Neuron (in vitro differentiated cells): ENCODE measurements around the gene PPP3CA.
"Not testable (repeated sequence)": the region's sequence is repeated elsewhere in the genome, so short reads cannot be mapped to it uniquely, and the experiment has no call there.

Source experiments
- H2AFZ ChIP-seq: one replicate; pipeline ENCODE4 v1.6.1; 2013; ENCODE audit warnings: low read depth, mild to moderate bottlenecking, inconsistent platforms, low read length, moderate library complexity
- H3K27me3 ChIP-seq: one replicate; pipeline ENCODE4 v1.6.1; 2013; ENCODE audit warnings: low read length; ENCODE audit not compliant: insufficient read depth
- H3K36me3 ChIP-seq: one replicate; pipeline ENCODE4 v1.6.1; 2013; ENCODE audit warnings: low read length; ENCODE audit not compliant: insufficient read depth
- H3K4me1 ChIP-seq: one replicate; pipeline ENCODE4 v1.6.1; 2013; ENCODE audit warnings: low read length; ENCODE audit not compliant: insufficient read depth
- H3K4me3 ChIP-seq: 2 replicates; pipeline ENCODE4 v1.5.1; 2013; ENCODE audit warnings: mild to moderate bottlenecking, low read length, moderate library complexity
- H3K9me3 ChIP-seq: one replicate; pipeline ENCODE4 v1.6.1; 2013; ENCODE audit warnings: low read length

Gene PPP3CA

DNA sequence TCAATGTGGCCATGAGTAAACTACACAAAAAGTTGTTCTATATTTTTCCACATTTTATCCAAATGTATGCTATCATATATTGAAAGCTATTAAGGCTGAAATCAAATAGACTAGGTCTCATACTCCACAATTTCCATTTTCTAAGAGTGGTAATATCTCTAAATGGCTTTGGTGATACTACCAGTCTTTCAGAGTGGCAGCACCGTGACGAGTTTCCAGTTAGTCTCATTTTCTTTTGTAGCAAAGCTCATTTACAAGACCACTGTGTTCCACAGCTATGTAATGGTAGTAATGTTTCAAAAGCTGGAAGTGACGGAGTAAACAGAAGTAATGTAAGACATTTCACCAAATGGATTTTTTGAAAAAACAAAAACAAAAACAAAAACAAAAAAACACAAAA is 228.2 kb downstream of the PPP3CA start:
- no peak overlapping the region for H3K4me3 ChIP-seq
- no peaks in the 10 kb centered on the region for H3K9me3 ChIP-seq
- no peaks in the 10 kb centered on the region for H3K36me3 ChIP-seq
- H2AFZ ChIP-seq, result no peak overlapping the region
- H3K4me1 ChIP-seq, result peaks cover 6% of the 10 kb centered on the region
- H3K27me3 ChIP-seq, result no peaks in the 10 kb centered on the region

DNA sequence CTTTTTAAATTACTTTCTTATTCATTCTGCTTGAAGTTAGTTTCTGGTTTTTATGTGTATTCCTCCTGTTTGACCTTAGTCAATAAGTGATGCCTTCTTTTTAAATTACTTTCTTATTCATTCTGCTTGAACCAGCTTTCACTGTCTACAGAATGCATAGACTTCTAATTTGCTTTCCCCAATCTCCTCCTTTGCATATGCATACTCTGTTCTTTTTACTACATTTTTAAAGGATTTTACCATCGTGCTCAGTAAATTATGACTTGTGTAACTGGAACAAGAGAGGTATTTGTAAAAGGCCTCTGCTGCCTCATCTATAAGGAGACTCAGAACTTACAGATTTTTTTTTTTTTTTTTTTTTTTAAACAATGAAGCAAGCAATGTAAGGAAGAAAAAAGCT is 228.7 kb downstream of the PPP3CA start:
- H3K4me1 ChIP-seq, result peaks cover 6% of the 10 kb centered on the region
- no peak overlapping the region for H2AFZ ChIP-seq
- no peak overlapping the region for H3K4me3 ChIP-seq
- H3K36me3 ChIP-seq, result no peaks in the 10 kb centered on the region
- no peaks in the 10 kb centered on the region for H3K27me3 ChIP-seq
- H3K9me3 ChIP-seq, result no peaks in the 10 kb centered on the region

GRCh38 chr4:101115887-101116286 is 231.4 kb downstream of the PPP3CA start:
- Histone ChIP-seq H3K36me3 (no peaks in the 10 kb centered on the region), H3K9me3 (no peaks in the 10 kb centered on the region), H2AFZ (no peak overlapping the region)

GRCh38 chr4:101114936-101115372 is 232.4 kb downstream of the PPP3CA start:
- Histone ChIP-seq H3K27me3 (no peaks in the 10 kb centered on the region), H3K4me3 (no peak overlapping the region), H3K36me3 (no peaks in the 10 kb centered on the region), H2AFZ (no peak overlapping the region), H3K4me1 (peaks cover 6% of the 10 kb centered on the region), H3K9me3 (no peaks in the 10 kb centered on the region)

More at GRCh38 chr4:101115887-101116286, 231.4 kb downstream of the PPP3CA start:
- Histone ChIP-seq H3K27me3 (no peaks in the 10 kb centered on the region), H3K4me1 (peaks cover 6% of the 10 kb centered on the region), H3K4me3 (no peak overlapping the region)

GRCh38 chr4:101104312-101105052 is 242.8 kb downstream of the PPP3CA start:
- H3K36me3 ChIP-seq, result no peaks in the 10 kb centered on the region
- no peak overlapping the region for H3K4me3 ChIP-seq
- H2AFZ ChIP-seq, result no peak overlapping the region
- no peaks in the 10 kb centered on the region for H3K9me3 ChIP-seq
- H3K4me1 ChIP-seq, result peaks cover 2% of the 10 kb centered on the region
- H3K27me3 ChIP-seq, result no peaks in the 10 kb centered on the region

GRCh38 chr4:101103381-101104142 is 243.8 kb downstream of the PPP3CA start:
- Histone ChIP-seq H3K27me3 (no peaks in the 10 kb centered on the region), H3K4me1 (peaks cover 2% of the 10 kb centered on the region), H3K9me3 (no peaks in the 10 kb centered on the region), H3K4me3 (no peak overlapping the region), H3K36me3 (no peaks in the 10 kb centered on the region), H2AFZ (no peak overlapping the region)

GRCh38 chr4:101102114-101102742 is 245.1 kb downstream of the PPP3CA start:
- Histone ChIP-seq H3K4me1 (peaks cover 2% of the 10 kb centered on the region), H3K36me3 (no peaks in the 10 kb centered on the region), H3K4me3 (no peak overlapping the region), H2AFZ (no peak overlapping the region), H3K27me3 (no peaks in the 10 kb centered on the region), H3K9me3 (no peaks in the 10 kb centered on the region)

DNA sequence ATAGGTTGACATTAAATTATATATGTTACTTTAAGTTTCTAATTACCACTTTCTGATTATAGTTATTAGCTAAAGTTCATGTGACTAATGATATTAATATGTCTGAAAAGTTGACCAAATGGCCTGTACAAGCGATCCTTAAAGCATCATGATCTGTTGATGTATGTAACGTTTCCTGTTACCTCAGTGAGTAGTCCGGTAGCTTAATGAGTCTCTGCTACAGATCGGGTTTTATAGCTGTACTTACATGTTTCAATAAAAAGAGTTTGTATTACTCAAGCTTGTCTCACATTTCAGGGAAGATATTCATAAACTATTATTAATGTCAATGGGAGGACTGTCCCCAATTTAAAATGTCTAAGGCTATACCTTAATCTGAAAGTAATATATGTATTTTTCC is 246.3 kb downstream of the PPP3CA start:
- Histone ChIP-seq H3K36me3 (no peaks in the 10 kb centered on the region), H3K4me3 (no peak overlapping the region)

GRCh38 chr4:101098666-101099400 is 248.5 kb downstream of the PPP3CA start:
- no peak overlapping the region for H3K4me3 ChIP-seq
- no peak overlapping the region for H2AFZ ChIP-seq
- H3K4me1 ChIP-seq, result no peaks in the 10 kb centered on the region
- H3K27me3 ChIP-seq, result no peaks in the 10 kb centered on the region
- H3K36me3 ChIP-seq, result no peaks in the 10 kb centered on the region
- H3K9me3 ChIP-seq, result no peaks in the 10 kb centered on the region

More for the DNA sequence above, 246.3 kb downstream of the PPP3CA start:
- Histone ChIP-seq H2AFZ (no peak overlapping the region), H3K27me3 (no peaks in the 10 kb centered on the region), H3K9me3 (no peaks in the 10 kb centered on the region), H3K4me1 (peaks cover 2% of the 10 kb centered on the region)

- not testable (repeated sequence) for H3K4me1 ChIP-seq, H2AFZ ChIP-seq, H3K4me3 ChIP-seq, H3K9me3 ChIP-seq, H3K36me3 ChIP-seq, H3K27me3 ChIP-seq
Observed at GRCh38 chr4:101092609-101093008, 254.7 kb downstream of the PPP3CA start.

DNA sequence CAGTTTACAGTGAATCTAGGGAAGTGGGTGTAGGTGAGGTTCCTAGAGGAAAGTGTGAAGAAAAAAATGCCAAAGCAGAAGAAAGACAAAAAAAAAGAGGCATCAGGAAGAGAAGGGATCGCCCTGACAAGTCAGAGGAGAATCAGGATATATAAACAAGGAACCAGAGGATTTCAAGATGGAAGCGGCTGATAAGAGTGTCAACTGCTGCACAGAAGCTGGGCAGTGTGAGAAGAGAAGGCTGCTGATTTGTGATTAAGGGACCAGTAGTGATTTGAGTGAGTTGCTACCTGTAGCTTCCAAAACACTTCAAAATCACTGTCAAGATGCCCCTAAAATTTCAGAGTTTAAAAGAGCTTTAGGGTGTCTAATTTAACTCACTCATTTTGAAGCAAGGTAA is 258.2 kb downstream of the PPP3CA start:
- H3K4me3 ChIP-seq, result no peak overlapping the region
- H3K9me3 ChIP-seq, result no peaks in the 10 kb centered on the region
- no peaks in the 10 kb centered on the region for H3K27me3 ChIP-seq
- H3K36me3 ChIP-seq, result no peaks in the 10 kb centered on the region
- H3K4me1 ChIP-seq, result no peaks in the 10 kb centered on the region
- H2AFZ ChIP-seq, result no peak overlapping the region

GRCh38 chr4:101086801-101087586 is 260.3 kb downstream of the PPP3CA start:
- no peaks in the 10 kb centered on the region for H3K9me3 ChIP-seq
- H2AFZ ChIP-seq, result no peak overlapping the region
- no peak overlapping the region for H3K4me3 ChIP-seq
- H3K36me3 ChIP-seq, result no peaks in the 10 kb centered on the region
- H3K4me1 ChIP-seq, result no peaks in the 10 kb centered on the region
- H3K27me3 ChIP-seq, result no peaks in the 10 kb centered on the region
